Spleen (tissue), 11 donors: Measurements from ENCODE around the gene TTLL9. TPM values are rescaled to one million over a fixed set of nuclear protein-coding genes. Genes with fewer than 3 reads are reported as not detected.

Experiments
- DNase-seq: peaks from one replicate; pipeline ENCODE4 v3.0.0-alpha.2; 2020
- H3K27ac ChIP-seq, 8 donors: fragments of 200-600 bp; sonication (generic) in 7 of 8; 1 replicate in 4 of 8; 2 replicates in 4 of 8; pipeline versions ENCODE4 v1.5.0 to v1.8.0; 2016 to 2021; ENCODE audit warnings: inconsistent platforms in 4 of 8, mild to moderate bottlenecking in 4 of 8, moderate library complexity in 1 of 8
- H3K27me3 ChIP-seq, 7 donors: fragments of 200-600 bp; sonication (generic) in 6 of 7; replicated peaks in 1 of 7; 1 replicate in 4 of 7; 2 replicates in 3 of 7; pipeline versions ENCODE4 v1.5.0 to v1.8.0; 2016 to 2021; ENCODE audit warnings: inconsistent platforms in 3 of 7, mild to moderate bottlenecking in 1 of 7
- H3K36me3 ChIP-seq, 6 donors: fragments of 200-600 bp; sonication (generic) in 5 of 6; 1 replicate in 4 of 6; 2 replicates in 2 of 6; pipeline versions ENCODE4 v1.5.0 to v1.8.0; 2016 to 2021; ENCODE audit warnings: inconsistent platforms in 2 of 6
- H3K4me1 ChIP-seq, 6 donors: fragments of 200-600 bp; sonication (generic) in 5 of 6; 1 replicate in 3 of 6; 2 replicates in 3 of 6; pipeline versions ENCODE4 v1.5.0 to v1.8.0; 2016 to 2021; ENCODE audit warnings: inconsistent platforms in 3 of 6
- H3K4me3 ChIP-seq, 8 donors: fragments of 200-600 bp; sonication (generic) in 7 of 8; 1 replicate in 4 of 8; 2 replicates in 4 of 8; pipeline versions ENCODE4 v1.5.0 to v1.8.0; 2016 to 2021; ENCODE audit warnings: inconsistent platforms in 4 of 8, mild to moderate bottlenecking in 4 of 8, moderate library complexity in 2 of 8
- H3K9me3 ChIP-seq, 8 donors: fragments of 200-600 bp; sonication (generic) in 7 of 8; 1 replicate in 4 of 8; 2 replicates in 4 of 8; pipeline versions ENCODE4 v1.5.0 to v1.8.0; 2016 to 2021; ENCODE audit warnings: inconsistent platforms in 4 of 8
- CTCF ChIP-seq, 11 experiments: fragments of 200-600 bp in 7 of 11; fragments of 450-650 bp in 4 of 11; sonication (generic) in 4 of 11; IDR thresholded peaks in 8 of 11; conservative IDR thresholded peaks in 3 of 11; 1 replicate in 7 of 11; 2 replicates in 4 of 11; pipeline versions ENCODE4 v1.4.0 to v1.8.0; 2016 to 2021; ENCODE audit warnings: antibody characterized with exemption in 11 of 11, inconsistent platforms in 4 of 11, mild to moderate bottlenecking in 1 of 11
- POLR2A ChIP-seq, 3 donors: fragments of 450-650 bp; IDR thresholded peaks; one replicate each; pipeline ENCODE4 v1.5.1; 2017; ENCODE audit warnings: antibody characterized with exemption in 3 of 3, mild to moderate bottlenecking in 1 of 3
- POLR2AphosphoS5 ChIP-seq, 3 donors: sonication (generic); formaldehyde crosslinking; IDR thresholded peaks; one replicate each; pipeline ENCODE4 v1.5.1; 2017; ENCODE audit warnings: antibody characterized with exemption in 3 of 3
- WGBS, 5 donors: extraction: QIAGEN DNeasy Blood & Tissue Kit in 3 of 5; methylation state at CpG; one replicate each; pipeline versions ENCODE4 v1.1.5 to v1.1.7; 2013 to 2018; 5-methylcytosine and 5-hydroxymethylcytosine counted together
- intact Hi-C: fragments of 100-400 bp; cut with DNase I; formaldehyde crosslinking; loops from one replicate; pipeline ENCODE4 v1.15.0; 2023; ENCODE audit warnings: low total_unique reads
- polyA plus RNA-seq, 3 donors: library from polyadenylated mRNA; stranded (reverse); fragments of 200-250 nt; gene quantifications; one replicate each; pipeline ENCODE4 v1.2.1, GENCODE V29; 2013
- total RNA-seq, 7 donors: library from RNA; depleted of rRNA in 3 of 7; stranded (reverse); fragments of >200 nt in 3 of 7; fragmentation: NEBNext Ultra II Directional in 4 of 7; extraction: Animal tissue kit (Norgen Biotek cat#: 25700) in 4 of 7; gene quantifications; one replicate each; pipeline versions ENCODE4 v1.1.0 to v1.2.1, GENCODE V29; 2016 to 2021
- donor health status: healthy with polysubstance abuse.
- donor health status: DM: no; HTN: no; CAD: no; lungs with moderate emphysema.
- donor health status: DM: no; HTN: no; CAD: no.
- donor health status: Bipolar disorder and iron deficiency.
- donor health status: healthy.
- donor health status: DM: no; HTN: no; CAD: no.
- donor health status: DM: yes; HTN: yes; CAD: no.

Gene TTLL9
- total and polyA plus RNA-seq, 10 donors, result 0.22 to 0.79 (median 0.33) TPM

GRCh38 chr20:31823360-31824124 is 46.9 kb upstream of the TTLL9 start:
- peaks cover 0 to 6% (median 0%) of the 10 kb centered on the region in 7 donors for H3K27me3 ChIP-seq
- no peak for TF ChIP-seq CTCF (IDR thresholded peaks at IDR 0.05 in 8 of 11, conservative IDR thresholded peaks at IDR 0.05 in 3 of 11)
- TF ChIP-seq POLR2A (IDR thresholded peaks at IDR 0.05), result no peak
- peak in 1 of 3 donors; percentile 22 for TF ChIP-seq POLR2AphosphoS5 (IDR thresholded peaks at IDR 0.05)
- no peak for DNase-seq
- no peaks in the 10 kb centered on the region for H3K9me3 ChIP-seq
- H3K4me1 ChIP-seq, result peaks cover 3 to 31% (median 13%) of the 10 kb centered on the region in 6 donors
- intact Hi-C loops, result no loop called here
- no peaks in the 10 kb centered on the region for H3K36me3 ChIP-seq
- 53 to 68% (median 59%) methylated on average over 10 to 14 of the region's 14 CpGs for WGBS, 5 donors
- peak overlapping the region in 1 of 8 donors; percentile 2 for H3K4me3 ChIP-seq
- peak overlapping the region in 3 of 8 donors; percentile 1 to 48 (median 26) for H3K27ac ChIP-seq

GRCh38 chr20:31824125-31824485 is 46.3 kb upstream of the TTLL9 start:
- DNase-seq, result no peak
- Histone ChIP-seq H3K27me3 (peaks cover 0 to 6% (median 0%) of the 10 kb centered on the region in 7 donors), H3K4me3 (peak overlapping the region in 1 of 8 donors; percentile 2), H3K27ac (peak overlapping the region in 2 of 8 donors; percentile 26 to 48), H3K4me1 (peaks cover 3 to 36% (median 13%) of the 10 kb centered on the region in 6 donors), H3K36me3 (no peaks in the 10 kb centered on the region), H3K9me3 (no peaks in the 10 kb centered on the region)
- intact Hi-C loops, result no loop called here
- no peak for TF ChIP-seq CTCF (IDR thresholded peaks at IDR 0.05 in 8 of 11, conservative IDR thresholded peaks at IDR 0.05 in 3 of 11)
- WGBS, 5 donors, result 81 to 100% (median 90%) methylated on average over 3 to 4 of the region's 4 CpGs

GRCh38 chr20:31824554-31825313 is 45.7 kb upstream of the TTLL9 start:
- Histone ChIP-seq H3K4me1 (peaks cover 3 to 42% (median 13%) of the 10 kb centered on the region in 6 donors), H3K9me3 (no peaks in the 10 kb centered on the region), H3K36me3 (no peaks in the 10 kb centered on the region), H3K27ac (peak overlapping the region in 2 of 8 donors; percentile 26 to 48), H3K27me3 (peaks cover 0 to 6% (median 0%) of the 10 kb centered on the region in 7 donors), H3K4me3 (peak overlapping the region in 1 of 8 donors; percentile 2)
- WGBS, 5 donors, result 77 to 92% (median 80%) methylated on average over 14 of the region's 14 CpGs
- no peak for DNase-seq
- intact Hi-C loops, result no loop called here
- TF ChIP-seq CTCF (IDR thresholded peaks at IDR 0.05 in 8 of 11, conservative IDR thresholded peaks at IDR 0.05 in 3 of 11) (no peak), POLR2AphosphoS5 (IDR thresholded peaks at IDR 0.05) (no peak), POLR2A (IDR thresholded peaks at IDR 0.05) (no peak)

GRCh38 chr20:31826074-31826473 is 44.4 kb upstream of the TTLL9 start:
- 88 to 96% (median 92%) methylated on average over 5 of the region's 5 CpGs for WGBS, 5 donors
- no peak for DNase-seq
- H3K27me3 ChIP-seq, result peaks cover 0 to 6% (median 0%) of the 10 kb centered on the region in 7 donors
- no peak for TF ChIP-seq CTCF (IDR thresholded peaks at IDR 0.05 in 8 of 11, conservative IDR thresholded peaks at IDR 0.05 in 3 of 11)
- no peak for TF ChIP-seq POLR2A (IDR thresholded peaks at IDR 0.05)
- no peak for TF ChIP-seq POLR2AphosphoS5 (IDR thresholded peaks at IDR 0.05)
- H3K36me3 ChIP-seq, result no peaks in the 10 kb centered on the region
- H3K27ac ChIP-seq, result no peak overlapping the region
- H3K4me1 ChIP-seq, result peaks cover 3 to 51% (median 15%) of the 10 kb centered on the region in 6 donors
- no peaks in the 10 kb centered on the region for H3K9me3 ChIP-seq
- intact Hi-C loops, result no loop called here
- no peak overlapping the region for H3K4me3 ChIP-seq
